HEK293T (cell line): Measurements from ENCODE around the gene CDCA4.

Source experiments
- BHLHE40 ChIP-seq: fragments of 450-650 bp; IDR thresholded peaks from 2 replicates; pipeline ENCODE4 v1.6.1; 2016; ENCODE audit warnings: mild to moderate bottlenecking, moderate library complexity, borderline replicate concordance
- FOXM1 ChIP-seq: fragments of 450-650 bp; IDR thresholded peaks from 2 replicates; pipeline ENCODE4 v1.6.1; 2017; ENCODE audit warnings: mild to moderate bottlenecking, borderline replicate concordance
- HDGF ChIP-seq: fragments of 450-650 bp; IDR thresholded peaks from 2 replicates; pipeline ENCODE4 v1.6.1; 2017; ENCODE audit warnings: antibody characterized with exemption, borderline replicate concordance

DNA sequence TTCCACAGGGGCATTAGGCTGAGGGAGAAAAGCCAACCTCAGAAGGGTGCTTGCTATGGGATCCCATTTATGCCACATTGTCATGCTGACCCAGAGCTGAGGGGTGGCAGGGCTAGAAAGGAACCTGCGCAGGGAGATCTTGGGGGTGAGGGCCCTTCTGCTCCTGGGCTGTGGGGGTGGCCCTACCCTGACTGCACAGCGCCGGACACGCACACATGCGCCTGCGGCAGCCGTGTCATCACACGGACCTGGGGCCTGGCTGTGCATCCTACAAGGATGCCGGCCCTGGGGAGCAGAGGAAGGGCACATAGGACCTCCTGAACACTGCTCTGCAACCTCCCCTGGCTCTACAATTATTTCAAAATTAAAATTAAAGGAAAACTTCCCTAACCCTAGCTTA lies 6.9 kb downstream of the CDCA4 start:
- TF ChIP-seq BHLHE40 (no peak), FOXM1 (no peak), HDGF (no peak)
